C4-2B (cell line): ENCODE data around the gene MRAP2.

ENCODE experiments used
- H3K27ac ChIP-seq: fragments of 450-650 bp; 2 replicates; pipeline ENCODE4 v1.5.1; 2017
- ZFX ChIP-seq: fragments of 450-650 bp; IDR thresholded peaks from 2 replicates; pipeline ENCODE4 v1.6.1; 2017
- TF ChIP-seq, protein P1 (sequence below): fragments of 450-650 bp; conservative IDR thresholded peaks from 2 replicates; pipeline ENCODE4 v1.5.1; 2017; ENCODE audit warnings: mild to moderate bottlenecking

Gene MRAP2

DNA sequence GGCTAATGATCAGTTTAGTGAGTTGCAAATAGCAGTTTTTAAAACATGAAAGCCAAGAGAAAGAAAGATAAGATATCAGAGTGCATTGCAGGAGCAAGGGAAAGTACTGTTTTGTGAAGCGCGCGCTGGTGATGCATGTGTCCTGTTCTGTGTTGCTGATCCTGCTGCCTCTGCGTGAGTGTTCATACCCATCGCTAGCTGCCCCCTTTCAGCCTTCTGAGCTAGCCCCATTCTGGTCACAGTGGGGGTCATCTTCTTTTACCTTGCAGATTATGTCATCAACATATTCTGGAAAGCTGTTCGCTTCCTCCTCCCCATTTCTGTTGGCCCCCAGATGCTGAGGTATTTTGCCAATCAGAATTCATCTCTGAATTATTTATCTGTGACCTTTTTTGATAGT lies 1.9 kb downstream of the MRAP2 start:
- no peak for TF ChIP-seq ZFX
- TF ChIP-seq, protein P1, sequence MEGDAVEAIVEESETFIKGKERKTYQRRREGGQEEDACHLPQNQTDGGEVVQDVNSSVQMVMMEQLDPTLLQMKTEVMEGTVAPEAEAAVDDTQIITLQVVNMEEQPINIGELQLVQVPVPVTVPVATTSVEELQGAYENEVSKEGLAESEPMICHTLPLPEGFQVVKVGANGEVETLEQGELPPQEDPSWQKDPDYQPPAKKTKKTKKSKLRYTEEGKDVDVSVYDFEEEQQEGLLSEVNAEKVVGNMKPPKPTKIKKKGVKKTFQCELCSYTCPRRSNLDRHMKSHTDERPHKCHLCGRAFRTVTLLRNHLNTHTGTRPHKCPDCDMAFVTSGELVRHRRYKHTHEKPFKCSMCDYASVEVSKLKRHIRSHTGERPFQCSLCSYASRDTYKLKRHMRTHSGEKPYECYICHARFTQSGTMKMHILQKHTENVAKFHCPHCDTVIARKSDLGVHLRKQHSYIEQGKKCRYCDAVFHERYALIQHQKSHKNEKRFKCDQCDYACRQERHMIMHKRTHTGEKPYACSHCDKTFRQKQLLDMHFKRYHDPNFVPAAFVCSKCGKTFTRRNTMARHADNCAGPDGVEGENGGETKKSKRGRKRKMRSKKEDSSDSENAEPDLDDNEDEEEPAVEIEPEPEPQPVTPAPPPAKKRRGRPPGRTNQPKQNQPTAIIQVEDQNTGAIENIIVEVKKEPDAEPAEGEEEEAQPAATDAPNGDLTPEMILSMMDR, result no peak
- no peak overlapping the region for H3K27ac ChIP-seq

DNA sequence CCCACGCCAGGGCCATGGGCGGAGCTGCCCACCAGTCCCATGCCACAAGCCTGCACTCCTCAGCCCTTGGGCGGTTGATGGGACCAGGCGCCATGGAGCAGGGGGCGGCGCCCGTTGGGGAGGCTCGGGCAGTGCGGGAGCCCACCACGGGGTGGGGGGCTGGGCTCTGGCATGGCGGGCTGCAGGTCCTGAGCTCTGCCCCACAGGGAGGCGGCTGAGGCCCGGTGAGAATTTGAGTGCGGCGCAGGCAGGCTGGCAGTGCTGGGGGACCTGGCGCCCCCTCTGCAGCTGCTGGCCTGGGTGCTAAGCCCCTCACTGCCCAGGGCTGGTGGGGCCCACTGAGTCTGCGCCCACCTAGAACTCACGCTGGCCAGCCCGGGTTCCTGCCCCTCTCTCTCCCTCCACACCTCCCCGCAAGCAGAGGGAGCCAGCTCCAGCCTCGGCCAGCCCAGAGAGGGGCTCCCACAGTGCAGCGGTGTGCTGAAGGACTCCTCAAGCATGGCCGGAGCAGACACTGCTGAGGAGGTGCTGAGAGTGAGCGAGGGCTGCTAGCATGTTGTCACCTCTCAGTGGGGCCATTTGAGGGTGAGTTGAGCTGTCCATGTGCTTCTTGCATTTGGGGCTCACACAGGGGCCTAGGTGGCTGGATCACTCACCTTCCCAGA lies 4.0 kb downstream of the MRAP2 start:
- TF ChIP-seq, protein P1, result no peak
- no peak for TF ChIP-seq ZFX
- H3K27ac ChIP-seq, result no peak overlapping the region

DNA sequence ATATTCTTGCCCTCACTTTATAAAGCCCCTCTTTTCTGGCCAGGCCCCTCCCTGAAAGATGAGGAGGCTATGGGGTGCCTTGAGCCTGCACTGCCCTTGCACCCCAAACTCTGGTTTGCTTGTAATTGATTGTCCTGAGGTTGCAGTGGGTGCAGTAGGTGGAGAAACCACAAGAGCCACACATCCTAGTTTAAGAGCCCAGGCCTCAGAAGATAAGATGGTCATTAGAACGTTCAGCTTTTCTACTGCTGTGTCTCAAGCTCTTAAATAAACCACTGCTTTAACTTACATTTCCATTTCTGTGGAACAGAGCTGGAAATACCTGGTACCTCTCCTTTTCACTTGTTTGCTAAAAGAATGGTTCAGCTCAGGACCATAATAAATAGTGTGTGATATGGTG lies 9.0 kb downstream of the MRAP2 start:
- no peak overlapping the region for H3K27ac ChIP-seq
- no peak for TF ChIP-seq ZFX
- TF ChIP-seq, protein P1, result no peak

DNA sequence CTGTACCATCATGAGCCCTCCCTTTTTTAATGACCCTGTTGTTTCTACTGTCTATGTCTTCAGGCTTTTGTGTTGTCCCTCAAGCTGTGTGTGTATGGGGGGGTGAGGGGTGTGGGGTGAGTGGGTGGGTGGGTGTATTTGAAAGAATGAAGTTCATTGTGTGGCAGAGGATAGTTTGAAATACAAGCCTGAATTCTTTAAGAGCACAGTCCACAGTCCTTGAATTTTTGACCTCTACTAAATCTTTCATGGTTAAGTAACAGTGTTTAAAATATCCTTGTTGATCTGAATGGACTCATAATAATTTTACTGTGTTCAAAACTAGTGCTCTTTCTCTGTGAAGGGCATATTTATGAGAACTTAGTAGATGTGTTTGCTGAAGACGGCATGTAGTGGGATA lies 10.0 kb downstream of the MRAP2 start:
- TF ChIP-seq, protein P1, result no peak
- no peak for TF ChIP-seq ZFX
- no peak overlapping the region for H3K27ac ChIP-seq

- H3K27ac ChIP-seq, result no peak overlapping the region
- TF ChIP-seq ZFX, result no peak
- TF ChIP-seq, protein P1, result no peak
These were observed 13.2 kb downstream of the MRAP2 start for GRCh38 chr6:84046755-84047154.

DNA sequence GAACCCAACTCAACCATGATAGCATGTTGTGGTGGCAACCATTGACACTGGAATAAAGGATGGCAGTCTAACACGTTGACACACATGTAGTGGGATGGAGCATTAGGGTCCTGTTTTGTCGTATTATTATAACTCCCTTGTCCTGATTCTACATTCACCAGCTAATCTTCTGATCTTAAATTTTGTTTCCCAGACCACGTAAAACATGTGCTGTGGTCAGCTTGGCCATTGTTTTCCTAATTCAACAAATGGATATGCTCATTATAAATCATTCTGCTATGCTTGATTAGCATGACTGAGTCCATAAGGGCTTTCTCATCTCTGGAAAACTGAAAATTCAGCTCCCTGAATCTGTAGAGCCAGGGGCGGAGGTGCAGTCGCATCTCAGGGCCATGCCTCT lies 15.0 kb downstream of the MRAP2 start:
- TF ChIP-seq, protein P1, result no peak
- no peak for TF ChIP-seq ZFX
- H3K27ac ChIP-seq, result no peak overlapping the region

GRCh38 chr6:84050408-84050807 lies 16.8 kb downstream of the MRAP2 start:
- no peak for TF ChIP-seq ZFX
- TF ChIP-seq, protein P1, result no peak
- H3K27ac ChIP-seq, result no peak overlapping the region
